MM.1S (cell line): ENCODE results near the gene ITGB2.

Experiments used
- CTCF ChIP-seq: fragments of 300-600 bp; sonication (generic); IDR thresholded peaks from 2 replicates; pipeline ENCODE4 v1.5.1; 2016; ENCODE audit warnings: antibody characterized with exemption, low read length, mixed read lengths
- EZH2 ChIP-seq: fragments of 300-600 bp; sonication (generic); optimal IDR thresholded peaks from 2 replicates; pipeline ENCODE3; 2017; ENCODE audit warnings: low read depth, mild to moderate bottlenecking, antibody characterized with exemption, low read length, mixed read lengths
- EZH2phosphoT487 ChIP-seq: fragments of 300-600 bp; sonication (generic); IDR thresholded peaks from 2 replicates; pipeline ENCODE4 v1.6.1; 2018; ENCODE audit warnings: antibody characterized with exemption, low read length

GRCh38 chr21:44880405-44881197 lies 40.1 kb downstream of the ITGB2 start:
- no peak for TF ChIP-seq CTCF
- no peak for TF ChIP-seq EZH2phosphoT487
- no peak for TF ChIP-seq EZH2
